Stimulated activated CD8-positive, alpha-beta memory T cell treated with anti-CD3 and anti-CD28 coated beads, Interleukin-4, amount 100 ng/mL, for 1 hour (primary cell): ENCODE results near the gene FAM120A.

Experiments
- DNase-seq, 2 donors: peaks; one replicate each; pipeline ENCODE4 v3.0.0-alpha.2; 2020; ENCODE audit warnings: low read depth in 2 of 2, low spot score in 1 of 2

Gene FAM120A

GRCh38 chr9:93613791-93614190 is 162.3 kb downstream of the FAM120A start:
- DNase-seq, result no peak

GRCh38 chr9:93614830-93615468 is 163.5 kb downstream of the FAM120A start:
- no peak for DNase-seq
